ENCODE measurements around the gene P2RX3.
A peak's percentile ranks its signal among the peaks of the same experiment; 100 is the strongest.

The P2RX3 gene

GRCh38 chr11:57306161-57306876 is 31.8 kb upstream of the P2RX3 start:
- peaks cover 7% of the 10 kb centered on the region for H3K4me1 Mint-ChIP-seq (ENCODE audit: low read depth)
- H3K27ac Mint-ChIP-seq, result no peak overlapping the region
- peaks cover 2% of the 10 kb centered on the region for H3K36me3 Mint-ChIP-seq (ENCODE audit: low read depth)
- H3K9me3 Mint-ChIP-seq, result no peaks in the 10 kb centered on the region
- H3K4me3 Mint-ChIP-seq, result no peak overlapping the region
- H3K27me3 Mint-ChIP-seq (ENCODE audit: low read depth), result no peaks in the 10 kb centered on the region

GRCh38 chr11:57306940-57307565 is 31.1 kb upstream of the P2RX3 start:
- Mint-ChIP-seq H3K27me3 (ENCODE audit: low read depth) (no peaks in the 10 kb centered on the region), H3K4me1 (ENCODE audit: low read depth) (peaks cover 7% of the 10 kb centered on the region), H3K9me3 (no peaks in the 10 kb centered on the region), H3K4me3 (no peak overlapping the region), H3K36me3 (ENCODE audit: low read depth) (no peaks in the 10 kb centered on the region), H3K27ac (no peak overlapping the region)

GRCh38 chr11:57307666-57308270 is 30.4 kb upstream of the P2RX3 start:
- H3K9me3 Mint-ChIP-seq, result no peaks in the 10 kb centered on the region
- H3K27ac Mint-ChIP-seq, result no peak overlapping the region
- no peaks in the 10 kb centered on the region for H3K36me3 Mint-ChIP-seq (ENCODE audit: low read depth)
- H3K4me1 Mint-ChIP-seq (ENCODE audit: low read depth), result peaks cover 8% of the 10 kb centered on the region
- no peaks in the 10 kb centered on the region for H3K27me3 Mint-ChIP-seq (ENCODE audit: low read depth)
- no peak overlapping the region for H3K4me3 Mint-ChIP-seq

- H3K27ac Mint-ChIP-seq, result no peak overlapping the region
- no peaks in the 10 kb centered on the region for H3K9me3 Mint-ChIP-seq
- H3K4me1 Mint-ChIP-seq (ENCODE audit: low read depth), result peaks cover 8% of the 10 kb centered on the region
- H3K27me3 Mint-ChIP-seq (ENCODE audit: low read depth), result no peaks in the 10 kb centered on the region
- no peaks in the 10 kb centered on the region for H3K36me3 Mint-ChIP-seq (ENCODE audit: low read depth)
- no peak overlapping the region for H3K4me3 Mint-ChIP-seq
Observed at GRCh38 chr11:57308426-57309060, 29.6 kb upstream of the P2RX3 start.

- H3K27ac Mint-ChIP-seq, result no peak overlapping the region
- H3K9me3 Mint-ChIP-seq, result no peaks in the 10 kb centered on the region
- no peak overlapping the region for H3K4me3 Mint-ChIP-seq
- no peaks in the 10 kb centered on the region for H3K27me3 Mint-ChIP-seq (ENCODE audit: low read depth)
- H3K36me3 Mint-ChIP-seq (ENCODE audit: low read depth), result no peaks in the 10 kb centered on the region
- peaks cover 8% of the 10 kb centered on the region for H3K4me1 Mint-ChIP-seq (ENCODE audit: low read depth)
Observed at GRCh38 chr11:57309106-57310059, 28.8 kb upstream of the P2RX3 start.

GRCh38 chr11:57310091-57310490 is 28.1 kb upstream of the P2RX3 start:
- no peak overlapping the region for H3K4me3 Mint-ChIP-seq
- no peak overlapping the region for H3K27ac Mint-ChIP-seq
- H3K9me3 Mint-ChIP-seq, result no peaks in the 10 kb centered on the region
- H3K36me3 Mint-ChIP-seq (ENCODE audit: low read depth), result no peaks in the 10 kb centered on the region
- H3K27me3 Mint-ChIP-seq (ENCODE audit: low read depth), result no peaks in the 10 kb centered on the region
- peaks cover 8% of the 10 kb centered on the region for H3K4me1 Mint-ChIP-seq (ENCODE audit: low read depth)

- no peaks in the 10 kb centered on the region for H3K36me3 Mint-ChIP-seq (ENCODE audit: low read depth)
- H3K27me3 Mint-ChIP-seq (ENCODE audit: low read depth), result no peaks in the 10 kb centered on the region
- H3K9me3 Mint-ChIP-seq, result no peaks in the 10 kb centered on the region
- peaks cover 8% of the 10 kb centered on the region for H3K4me1 Mint-ChIP-seq (ENCODE audit: low read depth)
- H3K4me3 Mint-ChIP-seq, result peak overlapping the region; percentile 37
- H3K27ac Mint-ChIP-seq, result peak overlapping the region; percentile 7
Observed at GRCh38 chr11:57310630-57311086, 27.5 kb upstream of the P2RX3 start.

- Mint-ChIP-seq H3K36me3 (ENCODE audit: low read depth) (no peaks in the 10 kb centered on the region), H3K4me3 (peak overlapping the region; percentile 55), H3K27me3 (ENCODE audit: low read depth) (no peaks in the 10 kb centered on the region), H3K4me1 (ENCODE audit: low read depth) (peaks cover 8% of the 10 kb centered on the region), H3K27ac (no peak overlapping the region), H3K9me3 (no peaks in the 10 kb centered on the region)
Observed at GRCh38 chr11:57311109-57311936, 26.8 kb upstream of the P2RX3 start.

GRCh38 chr11:57312511-57313021 is 25.6 kb upstream of the P2RX3 start:
- Mint-ChIP-seq H3K4me3 (no peak overlapping the region), H3K9me3 (no peaks in the 10 kb centered on the region), H3K4me1 (ENCODE audit: low read depth) (peaks cover 8% of the 10 kb centered on the region), H3K36me3 (ENCODE audit: low read depth) (no peaks in the 10 kb centered on the region), H3K27ac (no peak overlapping the region), H3K27me3 (ENCODE audit: low read depth) (no peaks in the 10 kb centered on the region)

GRCh38 chr11:57313071-57313787 is 24.9 kb upstream of the P2RX3 start:
- H3K4me1 Mint-ChIP-seq (ENCODE audit: low read depth), result peaks cover 8% of the 10 kb centered on the region
- no peaks in the 10 kb centered on the region for H3K9me3 Mint-ChIP-seq
- H3K27ac Mint-ChIP-seq, result no peak overlapping the region
- no peaks in the 10 kb centered on the region for H3K27me3 Mint-ChIP-seq (ENCODE audit: low read depth)
- no peak overlapping the region for H3K4me3 Mint-ChIP-seq
- peaks cover 1% of the 10 kb centered on the region for H3K36me3 Mint-ChIP-seq (ENCODE audit: low read depth)

GRCh38 chr11:57313788-57314135 is 24.4 kb upstream of the P2RX3 start:
- H3K27ac Mint-ChIP-seq, result no peak overlapping the region
- H3K4me3 Mint-ChIP-seq, result no peak overlapping the region
- no peaks in the 10 kb centered on the region for H3K27me3 Mint-ChIP-seq (ENCODE audit: low read depth)
- H3K36me3 Mint-ChIP-seq (ENCODE audit: low read depth), result peaks cover 1% of the 10 kb centered on the region
- no peaks in the 10 kb centered on the region for H3K9me3 Mint-ChIP-seq
- peaks cover 8% of the 10 kb centered on the region for H3K4me1 Mint-ChIP-seq (ENCODE audit: low read depth)

GRCh38 chr11:57314221-57314973 is 23.8 kb upstream of the P2RX3 start:
- no peak overlapping the region for H3K27ac Mint-ChIP-seq
- no peak overlapping the region for H3K4me3 Mint-ChIP-seq
- H3K27me3 Mint-ChIP-seq (ENCODE audit: low read depth), result no peaks in the 10 kb centered on the region
- no peaks in the 10 kb centered on the region for H3K9me3 Mint-ChIP-seq
- H3K36me3 Mint-ChIP-seq (ENCODE audit: low read depth), result peaks cover 3% of the 10 kb centered on the region
- peaks cover 8% of the 10 kb centered on the region for H3K4me1 Mint-ChIP-seq (ENCODE audit: low read depth)

Data from T-helper 1 cell treated with Interleukin-12 subunit alpha and Interleukin-12 subunit beta and Interleukin-4 antibody, amounts not matched to agents 30 μg/mL and 1 μg/mL, for 36 hours (primary cell).